ENCODE measurements around the gene CLTCL1.

DNA sequence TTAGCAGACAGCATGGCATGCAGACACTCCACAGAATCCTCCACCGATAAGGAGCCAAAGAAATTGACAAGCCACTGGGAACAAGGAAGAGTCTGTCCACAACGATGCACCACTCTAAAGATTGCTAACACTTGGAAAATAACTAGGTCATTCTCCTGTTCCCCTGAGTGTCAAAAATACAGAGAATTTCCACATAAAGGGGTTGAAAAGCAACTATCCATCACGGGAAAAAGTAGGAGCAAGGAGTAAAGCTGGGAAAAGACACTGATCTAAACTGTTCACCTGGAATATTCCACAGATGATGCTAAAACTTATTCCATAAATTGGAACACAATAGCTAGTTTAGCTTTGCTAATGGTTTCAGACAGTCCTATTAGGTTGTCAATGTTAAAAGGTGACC, 66.0 kb downstream of the CLTCL1 start:
- TF ChIP-seq, protein P1, sequence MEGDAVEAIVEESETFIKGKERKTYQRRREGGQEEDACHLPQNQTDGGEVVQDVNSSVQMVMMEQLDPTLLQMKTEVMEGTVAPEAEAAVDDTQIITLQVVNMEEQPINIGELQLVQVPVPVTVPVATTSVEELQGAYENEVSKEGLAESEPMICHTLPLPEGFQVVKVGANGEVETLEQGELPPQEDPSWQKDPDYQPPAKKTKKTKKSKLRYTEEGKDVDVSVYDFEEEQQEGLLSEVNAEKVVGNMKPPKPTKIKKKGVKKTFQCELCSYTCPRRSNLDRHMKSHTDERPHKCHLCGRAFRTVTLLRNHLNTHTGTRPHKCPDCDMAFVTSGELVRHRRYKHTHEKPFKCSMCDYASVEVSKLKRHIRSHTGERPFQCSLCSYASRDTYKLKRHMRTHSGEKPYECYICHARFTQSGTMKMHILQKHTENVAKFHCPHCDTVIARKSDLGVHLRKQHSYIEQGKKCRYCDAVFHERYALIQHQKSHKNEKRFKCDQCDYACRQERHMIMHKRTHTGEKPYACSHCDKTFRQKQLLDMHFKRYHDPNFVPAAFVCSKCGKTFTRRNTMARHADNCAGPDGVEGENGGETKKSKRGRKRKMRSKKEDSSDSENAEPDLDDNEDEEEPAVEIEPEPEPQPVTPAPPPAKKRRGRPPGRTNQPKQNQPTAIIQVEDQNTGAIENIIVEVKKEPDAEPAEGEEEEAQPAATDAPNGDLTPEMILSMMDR (IDR thresholded peaks at IDR 0.05), result no peak
- TF ChIP-seq POLR2A (IDR thresholded peaks at IDR 0.05) (no peak), POLR2AphosphoS5 (IDR thresholded peaks at IDR 0.05; ENCODE audit: insufficient read depth in 1 of 2, low read depth in 1 of 2) (no peak)
